ENCODE results near the gene PHACTR1.
"Not testable (repeated sequence)": the region's sequence is repeated elsewhere in the genome, so short reads cannot be mapped to it uniquely, and the experiment has no call there.

Gene PHACTR1

GRCh38 chr6:13120483-13121482 is 404.2 kb downstream of the PHACTR1 start:
- DNase-seq: no peak

GRCh38 chr6:13124131-13124530 is 407.6 kb downstream of the PHACTR1 start:
- DNase-seq: no peak

GRCh38 chr6:13125841-13126240 is 409.3 kb downstream of the PHACTR1 start:
- DNase-seq: no peak

- DNase-seq: no peak
Measured at GRCh38 chr6:13131935-13132661, 415.5 kb downstream of the PHACTR1 start.

- DNase-seq: not testable (repeated sequence)
Measured at GRCh38 chr6:13133894-13134293, 417.3 kb downstream of the PHACTR1 start.

GRCh38 chr6:13135152-13135551 is 418.6 kb downstream of the PHACTR1 start:
- no peak for DNase-seq

- no peak for DNase-seq
Measured at GRCh38 chr6:13139119-13139518, 422.6 kb downstream of the PHACTR1 start.

- DNase-seq: no peak
Measured at GRCh38 chr6:13140980-13141379, 424.4 kb downstream of the PHACTR1 start.

GRCh38 chr6:13141387-13141786 is 424.8 kb downstream of the PHACTR1 start:
- peak; percentile 31 for DNase-seq

GRCh38 chr6:13142611-13143010 is 426.0 kb downstream of the PHACTR1 start:
- no peak for DNase-seq

- no peak for DNase-seq
Measured at GRCh38 chr6:13146442-13146841, 429.9 kb downstream of the PHACTR1 start.

GRCh38 chr6:13147376-13147775 is 430.8 kb downstream of the PHACTR1 start:
- DNase-seq: no peak

GRCh38 chr6:13147782-13148181 is 431.2 kb downstream of the PHACTR1 start:
- DNase-seq: no peak

GRCh38 chr6:13152764-13153163 is 436.2 kb downstream of the PHACTR1 start:
- DNase-seq: no peak

GRCh38 chr6:13156381-13156780 is 439.8 kb downstream of the PHACTR1 start:
- DNase-seq: no peak

GRCh38 chr6:13157293-13157692 is 440.7 kb downstream of the PHACTR1 start:
- DNase-seq: no peak

- peak; percentile 62 for DNase-seq
Measured at GRCh38 chr6:13159300-13159699, 442.7 kb downstream of the PHACTR1 start.

- not testable (repeated sequence) for DNase-seq
Measured at GRCh38 chr6:13159822-13160221, 443.3 kb downstream of the PHACTR1 start.

- DNase-seq: peak; percentile 26
Measured at GRCh38 chr6:13163161-13163944, 446.8 kb downstream of the PHACTR1 start.

- DNase-seq: no peak
Measured at GRCh38 chr6:13164291-13164690, 447.7 kb downstream of the PHACTR1 start.

- DNase-seq: no peak
Measured at GRCh38 chr6:13165502-13166172, 449.1 kb downstream of the PHACTR1 start.

- no peak for DNase-seq
Measured at GRCh38 chr6:13166269-13166668, 449.7 kb downstream of the PHACTR1 start.
